ENCODE data around the gene SLC9B1. TPM values are rescaled to one million over a fixed set of nuclear protein-coding genes. Genes with fewer than 3 reads are reported as not detected.

Gene SLC9B1
- total RNA-seq, 1 experiment from 2014 or later, result 0.77 TPM

- BruUV-seq (replicated peaks), result no TSS peak
- no peak for DNase-seq (ENCODE audit: unreplicated experiment)
- no peaks in the 10 kb centered on the region for H3K27me3 Mint-ChIP-seq (ENCODE audit: insufficient read depth, unreplicated experiment)
- peak overlapping the region; percentile 49 for H3K27ac Mint-ChIP-seq (ENCODE audit: low read depth, unreplicated experiment)
- POLR2A ChIA-PET, result interaction anchor here (1.2 kb wide), 1 partner anchor 10 kb away, joined by 3 read pairs; no protein-coding TSS in a partner anchor
- CTCF ChIA-PET, result interaction anchor here (1.0 kb wide), 1 partner anchor 400 kb away, joined by 3 read pairs; no protein-coding TSS in a partner anchor
- TF ChIP-seq, protein P1, sequence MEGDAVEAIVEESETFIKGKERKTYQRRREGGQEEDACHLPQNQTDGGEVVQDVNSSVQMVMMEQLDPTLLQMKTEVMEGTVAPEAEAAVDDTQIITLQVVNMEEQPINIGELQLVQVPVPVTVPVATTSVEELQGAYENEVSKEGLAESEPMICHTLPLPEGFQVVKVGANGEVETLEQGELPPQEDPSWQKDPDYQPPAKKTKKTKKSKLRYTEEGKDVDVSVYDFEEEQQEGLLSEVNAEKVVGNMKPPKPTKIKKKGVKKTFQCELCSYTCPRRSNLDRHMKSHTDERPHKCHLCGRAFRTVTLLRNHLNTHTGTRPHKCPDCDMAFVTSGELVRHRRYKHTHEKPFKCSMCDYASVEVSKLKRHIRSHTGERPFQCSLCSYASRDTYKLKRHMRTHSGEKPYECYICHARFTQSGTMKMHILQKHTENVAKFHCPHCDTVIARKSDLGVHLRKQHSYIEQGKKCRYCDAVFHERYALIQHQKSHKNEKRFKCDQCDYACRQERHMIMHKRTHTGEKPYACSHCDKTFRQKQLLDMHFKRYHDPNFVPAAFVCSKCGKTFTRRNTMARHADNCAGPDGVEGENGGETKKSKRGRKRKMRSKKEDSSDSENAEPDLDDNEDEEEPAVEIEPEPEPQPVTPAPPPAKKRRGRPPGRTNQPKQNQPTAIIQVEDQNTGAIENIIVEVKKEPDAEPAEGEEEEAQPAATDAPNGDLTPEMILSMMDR (IDR thresholded peaks at IDR 0.05; ENCODE audit: unreplicated experiment), result no peak
- peaks cover 11% of the 10 kb centered on the region for H3K36me3 Mint-ChIP-seq (ENCODE audit: insufficient read depth, unreplicated experiment)
- H3K4me3 Mint-ChIP-seq (ENCODE audit: unreplicated experiment), result no peak overlapping the region
- intact Hi-C loops (cut with micrococcal nuclease), result no loop called here
- peaks cover 5% of the 10 kb centered on the region for H3K4me1 Mint-ChIP-seq (ENCODE audit: insufficient read depth, unreplicated experiment)
- H3K9me3 Mint-ChIP-seq (ENCODE audit: unreplicated experiment), result no peaks in the 10 kb centered on the region
Measured at GRCh38 chr4:103021120-103021519, 1.6 kb upstream of the SLC9B1 start.

DNA sequence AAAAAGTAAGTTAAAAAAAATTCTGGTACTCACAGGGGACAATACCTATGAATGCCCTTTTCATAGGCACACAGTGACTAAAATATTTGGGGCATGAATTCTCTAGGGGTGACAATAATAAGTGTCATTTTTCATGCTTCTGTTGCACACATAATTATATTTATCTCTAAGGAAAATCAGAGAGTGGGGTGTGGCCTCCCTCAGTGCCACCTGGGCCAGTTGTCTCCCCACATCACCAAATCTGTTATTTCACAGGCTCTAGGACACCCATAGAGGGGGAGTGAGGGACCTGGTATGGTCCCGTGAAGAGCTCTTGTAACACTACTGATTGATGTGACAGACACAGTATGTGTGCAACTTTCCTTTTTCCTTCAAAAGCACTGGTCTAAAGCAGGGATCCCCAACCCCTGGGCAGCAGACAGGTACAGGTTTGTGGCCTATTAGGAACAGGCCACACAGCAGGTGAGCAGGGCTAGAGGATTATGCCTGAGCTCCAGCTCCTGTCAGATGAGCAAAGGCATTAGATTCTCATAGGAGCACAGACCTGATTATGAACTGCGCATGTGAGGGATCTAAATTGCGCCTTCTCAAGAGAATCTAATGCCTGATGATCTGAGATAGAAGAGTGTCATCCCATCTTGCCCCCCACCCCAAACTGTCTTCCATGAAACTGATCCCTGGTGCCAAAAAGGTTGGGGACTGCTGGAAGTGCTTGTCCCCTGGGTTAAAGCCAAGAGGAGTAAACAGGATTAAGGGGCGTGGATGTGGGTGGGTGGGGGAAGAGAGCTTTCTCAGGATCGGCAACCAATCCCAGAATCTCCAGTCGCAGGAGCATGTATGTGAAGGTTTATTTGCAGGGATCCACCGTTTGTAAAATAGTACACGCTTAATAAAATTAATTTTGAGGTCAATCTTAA is 856 bp downstream of the SLC9B1 start:
- CTCF ChIA-PET, result interaction anchor here (0.7 to 1.7 kb wide), 3 partner anchors 14 to 398 kb away, joined by 3 to 4 read pairs (median 4); no protein-coding TSS in a partner anchor
- POLR2A ChIA-PET, result interaction anchor here (0.9 to 2.4 kb wide), 10 partner anchors 58 to 1671 kb away, joined by 3 to 11 read pairs (median 4); partner anchors contain the start of genes BDH2, CISD2, PPP3CA and SLC9B2
- H3K9me3 Mint-ChIP-seq (ENCODE audit: unreplicated experiment), result no peaks in the 10 kb centered on the region
- TF ChIP-seq, protein P1 (IDR thresholded peaks at IDR 0.05; ENCODE audit: unreplicated experiment), result no peak
- H3K36me3 Mint-ChIP-seq (ENCODE audit: insufficient read depth, unreplicated experiment), result peaks cover 6% of the 10 kb centered on the region
- no peaks in the 10 kb centered on the region for H3K4me1 Mint-ChIP-seq (ENCODE audit: insufficient read depth, unreplicated experiment)
- peak overlapping the region; percentile 97 for H3K27ac Mint-ChIP-seq (ENCODE audit: low read depth, unreplicated experiment)
- BruUV-seq (replicated peaks), result TSS peak; percentile 81
- no peaks in the 10 kb centered on the region for H3K27me3 Mint-ChIP-seq (ENCODE audit: insufficient read depth, unreplicated experiment)
- peak overlapping the region; percentile 72 for H3K4me3 Mint-ChIP-seq (ENCODE audit: unreplicated experiment)
- intact Hi-C loops (cut with micrococcal nuclease), result loop anchor here (10.0 kb wide), 1 partner anchor 674 kb away; the partner anchor contains the start of gene SLC39A8
- no peak for DNase-seq (ENCODE audit: unreplicated experiment)

GRCh38 chr4:103012551-103012950 is 7.0 kb downstream of the SLC9B1 start:
- H3K4me3 Mint-ChIP-seq (ENCODE audit: unreplicated experiment), result peak overlapping the region; percentile 7
- peak overlapping the region; percentile 84 for H3K27ac Mint-ChIP-seq (ENCODE audit: low read depth, unreplicated experiment)
- no peaks in the 10 kb centered on the region for H3K9me3 Mint-ChIP-seq (ENCODE audit: unreplicated experiment)
- H3K27me3 Mint-ChIP-seq (ENCODE audit: insufficient read depth, unreplicated experiment), result no peaks in the 10 kb centered on the region
- H3K4me1 Mint-ChIP-seq (ENCODE audit: insufficient read depth, unreplicated experiment), result peaks cover 26% of the 10 kb centered on the region
- H3K36me3 Mint-ChIP-seq (ENCODE audit: insufficient read depth, unreplicated experiment), result no peaks in the 10 kb centered on the region
- TF ChIP-seq, protein P1 (IDR thresholded peaks at IDR 0.05; ENCODE audit: unreplicated experiment), result no peak
- no peak for DNase-seq (ENCODE audit: unreplicated experiment)
- ChIA-PET POLR2A (interaction anchor here (0.7 to 4.2 kb wide), 6 partner anchors 63 to 399 kb away, joined by 3 to 39 read pairs (median 16); partner anchors contain the start of genes SLC9B2 and UBE2D3), CTCF (interaction anchor here (0.6 to 4.5 kb wide), 7 partner anchors 12 to 581 kb away, joined by 3 to 48 read pairs (median 5); no protein-coding TSS in a partner anchor)
- intact Hi-C loops (cut with micrococcal nuclease), result loop anchor here (10.0 kb wide), 1 partner anchor 668 kb away; the partner anchor contains the start of gene SLC39A8
- no TSS peak for BruUV-seq (replicated peaks)

DNA sequence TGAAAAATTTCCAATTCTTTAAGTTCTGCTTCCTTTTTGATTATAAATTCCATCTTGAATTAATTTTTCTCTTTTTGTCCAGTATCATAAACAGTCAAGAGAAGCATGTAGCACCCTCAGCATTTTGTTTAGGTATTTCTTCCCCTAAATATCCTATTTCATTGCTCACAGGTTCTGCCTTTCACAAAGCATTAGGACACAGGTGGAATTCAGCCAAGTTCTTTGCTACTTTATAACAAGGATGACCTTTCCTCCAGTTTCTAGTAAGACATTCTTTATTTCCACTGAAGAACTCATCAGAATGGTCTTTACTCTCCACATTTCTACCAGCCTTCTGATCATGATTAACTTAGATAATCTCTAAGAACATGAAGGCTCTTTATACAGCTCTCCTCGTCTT is 7.4 kb downstream of the SLC9B1 start:
- peak overlapping the region; percentile 7 for H3K4me3 Mint-ChIP-seq (ENCODE audit: unreplicated experiment)
- intact Hi-C loops (cut with micrococcal nuclease), result loop anchor here (10.0 kb wide), 1 partner anchor 667 kb away; the partner anchor contains the start of gene SLC39A8
- DNase-seq (ENCODE audit: unreplicated experiment), result peak; percentile 70
- no peaks in the 10 kb centered on the region for H3K36me3 Mint-ChIP-seq (ENCODE audit: insufficient read depth, unreplicated experiment)
- H3K9me3 Mint-ChIP-seq (ENCODE audit: unreplicated experiment), result no peaks in the 10 kb centered on the region
- H3K4me1 Mint-ChIP-seq (ENCODE audit: insufficient read depth, unreplicated experiment), result peaks cover 26% of the 10 kb centered on the region
- peak overlapping the region; percentile 84 for H3K27ac Mint-ChIP-seq (ENCODE audit: low read depth, unreplicated experiment)
- ChIA-PET POLR2A (interaction anchor here (0.7 to 4.2 kb wide), 5 partner anchors 64 to 392 kb away, joined by 3 to 39 read pairs (median 19); partner anchors contain the start of genes SLC9B2 and UBE2D3), CTCF (interaction anchor here (0.6 to 4.5 kb wide), 4 partner anchors 80 to 581 kb away, joined by 3 to 48 read pairs (median 12); no protein-coding TSS in a partner anchor)
- H3K27me3 Mint-ChIP-seq (ENCODE audit: insufficient read depth, unreplicated experiment), result no peaks in the 10 kb centered on the region
- TF ChIP-seq, protein P1 (IDR thresholded peaks at IDR 0.05; ENCODE audit: unreplicated experiment), result no peak
- no TSS peak for BruUV-seq (replicated peaks)
